GM23248 (cell line): ENCODE data around the gene KIF3A. TPM values are rescaled to one million over a fixed set of nuclear protein-coding genes. Genes with fewer than 3 reads are reported as not detected.

Source experiments
- DNase-seq: peaks from one replicate; pipeline ENCODE4 v3.0.0-alpha.2; 2015
- H2AFZ ChIP-seq: fragments of 200-600 bp; sonication (generic); 2 replicates; pipeline ENCODE4 v1.6.1; 2016; ENCODE audit warnings: antibody characterized with exemption
- H3F3A ChIP-seq: fragments of 200-600 bp; sonication (generic); 2 replicates; pipeline ENCODE4 v1.6.1; 2016; ENCODE audit warnings: mild to moderate bottlenecking, antibody characterized with exemption, mixed run types; ENCODE audit not compliant: insufficient read depth
- H3K27ac ChIP-seq: fragments of 200-600 bp; sonication (generic); 2 replicates; pipeline ENCODE4 v1.5.1; 2016; ENCODE audit warnings: mild to moderate bottlenecking
- H3K27me3 ChIP-seq: fragments of 200-600 bp; sonication (generic); replicated peaks from 2 replicates; pipeline ENCODE4 v1.6.1; 2016; ENCODE audit warnings: mild to moderate bottlenecking; ENCODE audit not compliant: insufficient read depth
- H3K36me3 ChIP-seq: fragments of 200-600 bp; sonication (generic); 2 replicates; pipeline ENCODE4 v1.6.1; 2016; ENCODE audit warnings: low read depth, mild to moderate bottlenecking
- H3K4me1 ChIP-seq: fragments of 200-600 bp; sonication (generic); 2 replicates; pipeline ENCODE4 v1.6.1; 2016; ENCODE audit warnings: mild to moderate bottlenecking; ENCODE audit not compliant: insufficient read depth
- H3K4me2 ChIP-seq: fragments of 200-600 bp; sonication (generic); one replicate; pipeline ENCODE4 v1.6.1; 2016; ENCODE audit warnings: mild to moderate bottlenecking; ENCODE audit not compliant: unreplicated experiment
- H3K4me3 ChIP-seq: fragments of 200-600 bp; sonication (generic); 2 replicates; pipeline ENCODE4 v1.5.1; 2016; ENCODE audit warnings: mild to moderate bottlenecking
- H3K79me2 ChIP-seq: fragments of 200-600 bp; sonication (generic); 2 replicates; pipeline ENCODE4 v1.6.1; 2016; ENCODE audit warnings: mild to moderate bottlenecking; ENCODE audit not compliant: insufficient read depth
- H3K9ac ChIP-seq: fragments of 200-600 bp; sonication (generic); 2 replicates; pipeline ENCODE4 v1.6.1; 2016; ENCODE audit warnings: mild to moderate bottlenecking
- H3K9me2 ChIP-seq: fragments of 200-600 bp; sonication (generic); 2 replicates; pipeline ENCODE4 v1.6.1; 2016; ENCODE audit warnings: mixed run types, mild to moderate bottlenecking, moderate library complexity; ENCODE audit not compliant: insufficient read depth
- H3K9me3 ChIP-seq: fragments of 200-600 bp; sonication (generic); one replicate; pipeline ENCODE4 v1.6.1; 2017; ENCODE audit warnings: low read depth
- H4K20me1 ChIP-seq: fragments of 200-600 bp; sonication (generic); 2 replicates; pipeline ENCODE4 v1.6.0; 2016; ENCODE audit not compliant: insufficient read depth
- EZH2 ChIP-seq: fragments of 200-600 bp; sonication (generic); IDR thresholded peaks from 2 replicates; pipeline ENCODE4 v1.6.1; 2018; ENCODE audit warnings: antibody characterized with exemption, mild to moderate bottlenecking; ENCODE audit not compliant: insufficient read depth, poor library complexity, severe bottlenecking
- EZH2phosphoT487 ChIP-seq: fragments of 200-600 bp; sonication (generic); IDR thresholded peaks from 2 replicates; pipeline ENCODE4 v1.6.1; 2018; ENCODE audit warnings: antibody characterized with exemption, moderate library complexity, mild to moderate bottlenecking, low read depth; ENCODE audit not compliant: insufficient read depth
- WGBS, 2 experiments: methylation state at CpG; one replicate each; pipeline ENCODE4 v1.1.6; 2015 to 2017; ENCODE audit warnings: low lambda C conversion rate in 2 of 2, low coverage in 1 of 2; ENCODE audit errors: missing lambda C conversion rate in 2 of 2; 5-methylcytosine and 5-hydroxymethylcytosine counted together
- in situ Hi-C: fragments of 300-500 bp; cut with MboI; formaldehyde crosslinking; loops from 2 replicates; pipeline ENCODE4 v1.15.0; 2020
- polyA plus RNA-seq: library from polyadenylated mRNA; unstranded; fragments of >200 nt; fragmentation: Nextera tagmentation; extraction: Ambion mirVana; gene quantifications from 2 replicates; pipeline ENCODE4 v1.2.1, GENCODE V29; 2016
- total RNA-seq: library from RNA; depleted of rRNA; stranded (reverse); fragments of >200 nt; shearing (Covaris generic); gene quantifications from 2 replicates; pipeline ENCODE4 v1.2.3, GENCODE V29; 2014

Gene KIF3A
- total and polyA plus RNA-seq, 2 experiments from 2014 or later: 6.8 to 18.8 TPM

DNA sequence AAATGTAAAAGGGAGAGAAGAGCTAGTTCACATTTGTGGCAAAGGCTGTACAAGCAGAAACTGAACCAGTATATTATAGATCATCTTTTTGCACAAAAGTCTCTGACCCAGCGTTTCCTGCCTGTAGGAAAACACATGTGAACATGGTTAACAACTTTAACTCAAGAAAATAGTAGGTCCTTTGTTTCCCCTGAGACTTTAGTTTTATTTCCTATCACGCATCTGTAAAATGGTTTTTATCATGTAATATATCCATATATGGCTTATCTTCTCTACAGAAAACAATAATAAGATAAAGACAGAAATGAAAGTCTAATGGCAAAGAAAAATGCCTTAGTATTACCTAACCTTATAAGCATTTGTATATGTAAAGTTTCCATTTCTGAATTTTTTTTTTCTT, 2.7 kb downstream of the KIF3A start:
- Histone ChIP-seq H3K9me2 (no peaks in the 10 kb centered on the region), H3K4me1 (peaks cover 7% of the 10 kb centered on the region), H4K20me1 (no peaks in the 10 kb centered on the region), H2AFZ (no peak overlapping the region), H3K4me2 (no peak overlapping the region), H3F3A (no peaks in the 10 kb centered on the region), H3K27me3 (no peaks in the 10 kb centered on the region), H3K4me3 (no peak overlapping the region), H3K36me3 (no peaks in the 10 kb centered on the region), H3K27ac (no peak overlapping the region), H3K9me3 (no peaks in the 10 kb centered on the region), H3K79me2 (peaks cover 35% of the 10 kb centered on the region), H3K9ac (no peak overlapping the region)
- DNase-seq: no peak
- TF ChIP-seq EZH2phosphoT487 (no peak), EZH2 (no peak)
- 69 to 78% methylated on average over 2 of the region's 2 CpGs for WGBS, 2 experiments
- in situ Hi-C loops: no loop called here

DNA sequence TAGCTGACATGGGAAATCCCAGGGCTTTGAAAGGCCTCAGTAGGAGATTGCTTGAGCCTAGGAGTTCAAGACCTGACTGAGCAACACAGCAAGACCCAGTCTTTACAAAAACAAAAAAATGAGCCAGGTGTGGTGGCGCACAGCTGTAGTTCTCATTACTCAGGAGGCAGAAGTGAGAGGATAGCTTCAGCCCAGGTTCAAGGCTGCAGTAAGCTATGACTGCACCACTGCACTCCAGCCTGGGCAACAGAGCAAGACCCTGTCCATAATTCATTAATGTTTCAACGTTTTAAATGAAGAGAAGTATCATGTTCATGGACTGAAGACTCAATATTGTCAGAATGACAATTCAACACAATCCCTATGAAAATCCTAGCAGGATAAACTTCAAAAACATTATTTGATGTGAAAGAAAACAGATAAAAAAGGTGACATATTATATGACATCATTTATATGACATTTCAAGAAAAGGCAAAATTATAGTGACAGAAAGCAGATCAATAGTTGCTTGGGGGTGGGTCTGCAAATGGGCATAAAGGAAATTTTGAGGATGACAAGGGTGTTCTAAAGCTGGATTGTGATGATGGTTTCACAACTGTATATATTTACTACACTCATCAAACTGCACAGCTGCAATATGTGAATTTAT, 3.7 kb downstream of the KIF3A start:
- H3K4me2 ChIP-seq: no peak overlapping the region
- H3K27ac ChIP-seq: no peak overlapping the region
- H2AFZ ChIP-seq: no peak overlapping the region
- no peak overlapping the region for H3K9ac ChIP-seq
- 73% methylated on average over 2 of the region's 2 CpGs for WGBS, 2 experiments
- peaks cover 7% of the 10 kb centered on the region for H3K4me1 ChIP-seq
- no peaks in the 10 kb centered on the region for H3K9me3 ChIP-seq
- no peak overlapping the region for H3K4me3 ChIP-seq
- no peaks in the 10 kb centered on the region for H3K36me3 ChIP-seq
- no peaks in the 10 kb centered on the region for H3K9me2 ChIP-seq
- no peak for TF ChIP-seq EZH2
- H3F3A ChIP-seq: no peaks in the 10 kb centered on the region
- DNase-seq: no peak
- H3K27me3 ChIP-seq: no peaks in the 10 kb centered on the region
- in situ Hi-C loops: no loop called here
- H4K20me1 ChIP-seq: no peaks in the 10 kb centered on the region
- peaks cover 35% of the 10 kb centered on the region for H3K79me2 ChIP-seq

DNA sequence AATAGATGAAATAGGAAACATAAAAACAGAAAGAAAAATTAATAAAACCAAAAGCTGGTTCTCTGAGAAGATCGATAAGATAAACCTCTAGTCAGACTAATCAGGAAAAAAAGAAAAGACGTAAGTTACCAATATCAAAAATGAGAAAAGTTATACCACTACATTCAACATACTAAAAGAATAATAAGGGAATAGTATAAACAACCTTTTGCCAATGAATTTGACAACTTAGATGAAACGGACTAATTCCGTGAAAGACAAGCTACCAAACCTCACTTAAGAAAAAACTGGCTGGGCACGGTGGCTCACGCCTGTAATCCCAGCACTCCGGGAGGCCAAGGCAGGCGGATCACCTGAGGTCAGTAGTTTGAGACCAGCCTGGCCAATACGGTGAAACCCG, 7.5 kb downstream of the KIF3A start:
- H3K4me2 ChIP-seq: no peak overlapping the region
- H3K79me2 ChIP-seq: 0 out of 2 replicates have a peak, but pooled peaks cover 14% of the 10 kb centered on the region
- in situ Hi-C loops: no loop called here
- H3K4me3 ChIP-seq: no peak overlapping the region
- H3K27ac ChIP-seq: no peak overlapping the region
- no peaks in the 10 kb centered on the region for H3K4me1 ChIP-seq
- DNase-seq: no peak
- no peaks in the 10 kb centered on the region for H3K27me3 ChIP-seq
- H2AFZ ChIP-seq: no peak overlapping the region
- H3K9me3 ChIP-seq: no peaks in the 10 kb centered on the region
- TF ChIP-seq EZH2 (no peak), EZH2phosphoT487 (no peak)
- 0 out of 2 replicates have a peak, but pooled peaks cover 9% of the 10 kb centered on the region for H3K36me3 ChIP-seq
- H3K9ac ChIP-seq: no peak overlapping the region
- no peaks in the 10 kb centered on the region for H3K9me2 ChIP-seq
- no peaks in the 10 kb centered on the region for H3F3A ChIP-seq
- 94 to 95% methylated on average over 10 of the region's 10 CpGs for WGBS, 2 experiments
- no peaks in the 10 kb centered on the region for H4K20me1 ChIP-seq

DNA sequence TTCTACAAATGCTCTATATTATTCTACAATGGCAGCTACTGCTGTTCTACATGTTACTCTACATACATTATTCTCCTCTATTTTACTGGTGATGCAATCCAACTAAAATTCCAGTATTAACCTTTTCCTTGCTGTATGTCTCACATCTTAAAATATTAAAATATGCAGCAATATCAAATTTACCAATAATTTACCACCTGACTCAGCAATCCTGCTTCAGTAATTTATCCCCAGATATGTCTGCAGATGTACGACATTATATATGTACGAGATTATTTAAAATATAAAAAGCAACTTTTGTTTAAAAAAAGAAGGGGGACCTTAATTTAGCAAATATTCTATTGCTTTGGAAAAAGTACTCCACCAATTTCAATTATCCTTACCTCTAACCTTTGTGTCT, 11.6 kb downstream of the KIF3A start:
- Histone ChIP-seq H2AFZ (no peak overlapping the region), H3K27me3 (no peaks in the 10 kb centered on the region), H3K4me2 (no peak overlapping the region), H3K9me2 (no peaks in the 10 kb centered on the region), H4K20me1 (no peaks in the 10 kb centered on the region), H3F3A (no peaks in the 10 kb centered on the region), H3K79me2 (no peaks in the 10 kb centered on the region), H3K4me3 (no peak overlapping the region), H3K27ac (no peak overlapping the region), H3K36me3 (0 out of 2 replicates have a peak, but pooled peaks cover 9% of the 10 kb centered on the region), H3K9ac (no peak overlapping the region), H3K4me1 (no peaks in the 10 kb centered on the region), H3K9me3 (no peaks in the 10 kb centered on the region)
- no peak for DNase-seq
- 93 to 100% methylated on average over 2 of the region's 2 CpGs for whole genome bisulfite sequencing, 2 experiments
- no peak for TF ChIP-seq EZH2phosphoT487
- no peak for TF ChIP-seq EZH2
- in situ Hi-C loops: no loop called here
